HCT116 (cell line): ENCODE data around the gene ST3GAL3. TPM values are rescaled to one million over a fixed set of nuclear protein-coding genes. Genes with fewer than 3 reads are reported as not detected.

Source experiments
- ATAC-seq: fragments of 200-7000 bp; cut with Tn5 transposase; 2 replicates; pipeline ENCODE4 v1.9.1; 2020; ENCODE audit warnings: mild to moderate bottlenecking, moderate library complexity
- BruUV-seq: library from RNA; stranded (reverse); fragments of 400-500 nt; replicated peaks from 2 replicates; lab custom pipeline; 2021; lab: Mats Ljungman, UMichigan
- CTCF ChIA-PET: fragments of 300-600 bp; sonication (Branson Sonifier 250); formaldehyde crosslinking; loops from one replicate; lab custom pipeline; 2021; ENCODE audit warnings: antibody characterized with exemption; lab: Charles Lee
- POLR2A ChIA-PET: fragments of 300-600, 350-600 bp; sonication (Branson Sonifier 250); formaldehyde crosslinking; loops from one replicate; lab custom pipeline; 2021; ENCODE audit warnings: antibody characterized with exemption; lab: Charles Lee
- RAD21 ChIA-PET, 2 experiments: fragments of 300-600 bp; sonication (Branson Sonifier 250); formaldehyde crosslinking; loops; one replicate each; lab custom pipeline; 2023; ENCODE audit warnings: low total read pairs in 2 of 2; ENCODE audit not compliant: uncharacterized antibody in 2 of 2, unreplicated experiment in 2 of 2, low non-redundant PET in 1 of 2; lab: Charles Lee
- DNase-seq: peaks from one replicate; pipeline ENCODE4 v3.0.0-alpha.2; 2010; ENCODE audit warnings: low read depth, low spot score
- H2AFZ ChIP-seq: fragments of 200-600 bp; shearing (Covaris generic), sonication (generic); 2 replicates; pipeline ENCODE4 v1.6.1; 2017; ENCODE audit warnings: low read depth, mixed run types, mixed read lengths, antibody characterized with exemption, low read length; ENCODE audit not compliant: poor library complexity, severe bottlenecking
- H3K27ac ChIP-seq: 2 replicates; pipeline ENCODE4 v1.5.1; 2012; ENCODE audit warnings: low read depth, low read length
- H3K27me3 ChIP-seq: fragments of 200-600 bp; sonication (generic); 2 replicates; pipeline ENCODE4 v1.6.1; 2016; ENCODE audit warnings: mixed run types, low read length, mixed read lengths; ENCODE audit not compliant: insufficient read depth
- H3K36me3 ChIP-seq, 2 experiments: fragments of 200-500 bp in 1 of 2; fragments of 200-600 bp in 1 of 2; sonication (Bioruptor generic) in 1 of 2; sonication (generic) in 1 of 2; 2 replicates each; pipeline versions ENCODE4 v1.5.1 to v1.6.1; 2014 to 2016; ENCODE audit warnings: low read length in 2 of 2, inconsistent platforms in 1 of 2, mixed read lengths in 1 of 2, mixed run types in 1 of 2; ENCODE audit not compliant: insufficient read depth in 2 of 2, control insufficient read depth in 1 of 2
- H3K4me1 ChIP-seq, 2 experiments: fragments of 200-600 bp in 1 of 2; sonication (generic) in 1 of 2; 2 replicates each; pipeline versions ENCODE4 v1.5.1 to v1.6.1; 2012 to 2017; ENCODE audit warnings: low read length in 2 of 2, inconsistent platforms in 1 of 2, mild to moderate bottlenecking in 1 of 2, mixed read lengths in 1 of 2, mixed run types in 1 of 2, moderate library complexity in 1 of 2; ENCODE audit not compliant: insufficient read depth in 2 of 2, control insufficient read depth in 1 of 2
- H3K4me2 ChIP-seq: fragments of 200-600 bp; sonication (generic); 2 replicates; pipeline ENCODE4 v1.6.1; 2017; ENCODE audit warnings: mixed run types, low read length, mixed read lengths
- H3K4me3 ChIP-seq, 2 experiments: fragments of 200-600 bp in 1 of 2; sonication (generic) in 1 of 2; replicated peaks in 1 of 2; 2 replicates each; pipeline ENCODE4 v1.5.1; 2011 to 2016; ENCODE audit warnings: low read length in 2 of 2, control low read depth in 1 of 2, low read depth in 1 of 2, mild to moderate bottlenecking in 1 of 2, mixed read lengths in 1 of 2, mixed run types in 1 of 2
- H3K79me2 ChIP-seq: fragments of 200-600 bp; sonication (generic); 2 replicates; pipeline ENCODE4 v1.6.1; 2017; ENCODE audit warnings: mild to moderate bottlenecking, mixed run types, low read length, moderate library complexity, mixed read lengths; ENCODE audit not compliant: insufficient read depth
- H3K9ac ChIP-seq: fragments of 200-600 bp; sonication (generic); 2 replicates; pipeline ENCODE4 v1.6.1; 2016; ENCODE audit warnings: low read length, mixed read lengths
- H3K9me2 ChIP-seq: fragments of 200-600 bp; sonication (generic), shearing (Covaris generic); 2 replicates; pipeline ENCODE4 v1.6.1; 2017; ENCODE audit warnings: mixed run types, mild to moderate bottlenecking, moderate library complexity; ENCODE audit not compliant: insufficient read depth
- H3K9me3 ChIP-seq, 2 experiments: fragments of 200-500 bp in 1 of 2; fragments of 200-600 bp in 1 of 2; sonication (Bioruptor generic) in 1 of 2; sonication (generic) in 1 of 2; 2 replicates each; pipeline ENCODE4 v1.6.1; 2014 to 2017; ENCODE audit warnings: low read length in 2 of 2, mixed read lengths in 2 of 2, inconsistent platforms in 1 of 2, low read depth in 1 of 2, mild to moderate bottlenecking in 1 of 2, mixed run types in 1 of 2, moderate library complexity in 1 of 2; ENCODE audit not compliant: control insufficient read depth in 1 of 2, insufficient read depth in 1 of 2
- H4K20me1 ChIP-seq: fragments of 200-600 bp; sonication (generic), shearing (Covaris generic); 2 replicates; pipeline ENCODE4 v1.6.1; 2017; ENCODE audit warnings: mixed run types, mild to moderate bottlenecking, moderate library complexity; ENCODE audit not compliant: insufficient read depth
- ATF3 ChIP-seq: IDR thresholded peaks from 2 replicates; pipeline ENCODE4 v1.6.1; 2012
- CBX3 ChIP-seq: IDR thresholded peaks from 2 replicates; pipeline ENCODE4 v1.6.1; 2012; ENCODE audit warnings: low read depth
- CEBPB ChIP-seq: IDR thresholded peaks from 2 replicates; pipeline ENCODE4 v1.6.1; 2012; ENCODE audit warnings: low read depth
- EGR1 ChIP-seq: IDR thresholded peaks from 2 replicates; pipeline ENCODE4 v1.6.1; 2012; ENCODE audit warnings: low read depth
- EZH2 ChIP-seq: fragments of 200-600 bp; sonication (generic); IDR thresholded peaks from 2 replicates; pipeline ENCODE4 v1.6.1; 2017; ENCODE audit warnings: antibody characterized with exemption, mixed run types
- EZH2phosphoT487 ChIP-seq: fragments of 200-600 bp; IDR thresholded peaks from 2 replicates; pipeline ENCODE4 v1.6.1; 2018; ENCODE audit warnings: antibody characterized with exemption, borderline replicate concordance
- FOSL1 ChIP-seq: IDR thresholded peaks from 2 replicates; pipeline ENCODE4 v1.6.1; 2012; ENCODE audit warnings: low read depth
- POLR2A ChIP-seq: IDR thresholded peaks from 2 replicates; pipeline ENCODE4 v1.7.0; 2011; ENCODE audit warnings: borderline replicate concordance; ENCODE audit not compliant: insufficient read depth, insufficient read length; ENCODE audit errors: extremely low read depth
- POLR2AphosphoS5 ChIP-seq: IDR thresholded peaks from 2 replicates; pipeline ENCODE4 v1.6.1; 2011; ENCODE audit warnings: mild to moderate bottlenecking, low read depth, low read length, moderate library complexity
- RAD21 ChIP-seq: IDR thresholded peaks from 2 replicates; pipeline ENCODE4 v1.6.1; 2012; ENCODE audit warnings: low read depth, mild to moderate bottlenecking
- REST ChIP-seq: IDR thresholded peaks from 2 replicates; pipeline ENCODE4 v1.6.1; 2012; ENCODE audit warnings: low read depth
- SIN3A ChIP-seq: IDR thresholded peaks from 2 replicates; pipeline ENCODE4 v1.6.1; 2012; ENCODE audit warnings: low read depth
- TCF7L2 ChIP-seq: IDR thresholded peaks from 2 replicates; pipeline ENCODE4 v1.7.0; 2011; ENCODE audit warnings: borderline replicate concordance, inconsistent platforms; ENCODE audit not compliant: insufficient read depth, insufficient read length; ENCODE audit errors: extremely low read depth
- ZBTB33 ChIP-seq: IDR thresholded peaks from 2 replicates; pipeline ENCODE4 v1.6.1; 2011; ENCODE audit warnings: mild to moderate bottlenecking, low read length, moderate library complexity; ENCODE audit not compliant: insufficient replicate concordance; ENCODE audit errors: extremely low read depth
- ZFX ChIP-seq: fragments of 450-650 bp; IDR thresholded peaks from 2 replicates; pipeline ENCODE4 v1.6.1; 2017
- intact Hi-C: fragments of 100-400 bp; cut with micrococcal nuclease; formaldehyde crosslinking; loops from 2 replicates; pipeline ENCODE4 v1.10.0; 2022
- total RNA-seq: library from RNA; stranded (reverse); gene quantifications from one replicate; pipeline ENCODE4 v1.2.1, GENCODE V29; 2021; ENCODE audit not compliant: unreplicated experiment
- TF ChIP-seq, protein P1 (sequence below), 3 experiments: fragments of 200-600 bp in 1 of 3; sonication (generic) in 1 of 3; IDR thresholded peaks in 2 of 3; conservative IDR thresholded peaks in 1 of 3; 2 replicates each; pipeline ENCODE4 v1.5.1; 2012 to 2017; ENCODE audit warnings: low read depth in 2 of 3, low read length in 2 of 3, antibody characterized with exemption in 1 of 3, borderline replicate concordance in 1 of 3, control low read depth in 1 of 3, mild to moderate bottlenecking in 1 of 3, mixed read lengths in 1 of 3, mixed run types in 1 of 3, moderate library complexity in 1 of 3; ENCODE audit not compliant: insufficient read depth in 1 of 3
- TF ChIP-seq, protein P2 (sequence below): IDR thresholded peaks from 2 replicates; pipeline ENCODE4 v1.6.1; 2012

The ST3GAL3 gene
- total RNA-seq, 1 experiment from 2014 or later = 7.2 TPM

- ATAC-seq (no peak), DNase-seq (no peak)
- POLR2A ChIA-PET = no interaction called here
- Histone ChIP-seq H3K4me3 (no peak overlapping the region), H3K9me2 (no peaks in the 10 kb centered on the region), H4K20me1 (no peaks in the 10 kb centered on the region), H3K4me1 (peaks cover 0 to 13% of the 10 kb centered on the region in 2 experiments; a peak in 1 of 4 replicates), H3K27me3 (peaks cover 11% of the 10 kb centered on the region; the same call in 1 of the 2 replicates), H2AFZ (no peak overlapping the region), H3K36me3 (no peaks in the 10 kb centered on the region), H3K79me2 (no peaks in the 10 kb centered on the region), H3K9me3 (no peaks in the 10 kb centered on the region), H3K4me2 (no peak overlapping the region), H3K9ac (no peak overlapping the region), H3K27ac (no peak overlapping the region)
- CTCF ChIA-PET = no interaction called here
- RAD21 ChIA-PET = no interaction called here
- TF ChIP-seq SIN3A (no peak), POLR2A (no peak), ATF3 (no peak), CEBPB (no peak), TCF7L2 (no peak), RAD21 (no peak), EZH2phosphoT487 (no peak), EGR1 (no peak), CBX3 (no peak), ZBTB33 (no peak), EZH2 (no peak), POLR2AphosphoS5 (no peak), REST (no peak), ZFX (no peak), FOSL1 (no peak)
- TF ChIP-seq, protein P1, sequence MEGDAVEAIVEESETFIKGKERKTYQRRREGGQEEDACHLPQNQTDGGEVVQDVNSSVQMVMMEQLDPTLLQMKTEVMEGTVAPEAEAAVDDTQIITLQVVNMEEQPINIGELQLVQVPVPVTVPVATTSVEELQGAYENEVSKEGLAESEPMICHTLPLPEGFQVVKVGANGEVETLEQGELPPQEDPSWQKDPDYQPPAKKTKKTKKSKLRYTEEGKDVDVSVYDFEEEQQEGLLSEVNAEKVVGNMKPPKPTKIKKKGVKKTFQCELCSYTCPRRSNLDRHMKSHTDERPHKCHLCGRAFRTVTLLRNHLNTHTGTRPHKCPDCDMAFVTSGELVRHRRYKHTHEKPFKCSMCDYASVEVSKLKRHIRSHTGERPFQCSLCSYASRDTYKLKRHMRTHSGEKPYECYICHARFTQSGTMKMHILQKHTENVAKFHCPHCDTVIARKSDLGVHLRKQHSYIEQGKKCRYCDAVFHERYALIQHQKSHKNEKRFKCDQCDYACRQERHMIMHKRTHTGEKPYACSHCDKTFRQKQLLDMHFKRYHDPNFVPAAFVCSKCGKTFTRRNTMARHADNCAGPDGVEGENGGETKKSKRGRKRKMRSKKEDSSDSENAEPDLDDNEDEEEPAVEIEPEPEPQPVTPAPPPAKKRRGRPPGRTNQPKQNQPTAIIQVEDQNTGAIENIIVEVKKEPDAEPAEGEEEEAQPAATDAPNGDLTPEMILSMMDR (IDR thresholded peaks at IDR 0.05 in 2 of 3, conservative IDR thresholded peaks at IDR 0.05 in 1 of 3; ENCODE audit: borderline replicate concordance in 1 of 3, insufficient read depth in 1 of 3, low read depth in 2 of 3, low read length in 2 of 3) = no peak
- TF ChIP-seq, protein P2, sequence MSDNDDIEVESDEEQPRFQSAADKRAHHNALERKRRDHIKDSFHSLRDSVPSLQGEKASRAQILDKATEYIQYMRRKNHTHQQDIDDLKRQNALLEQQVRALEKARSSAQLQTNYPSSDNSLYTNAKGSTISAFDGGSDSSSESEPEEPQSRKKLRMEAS = no peak
- intact Hi-C loops = no loop called here
- no TSS peak for BruUV-seq
These were observed 194.9 kb downstream of the ST3GAL3 start for GRCh38 chr1:43902058-43902831.
